Measurements from ENCODE around the gene CFL1.
"Not testable (repeated sequence)": the region's sequence is repeated elsewhere in the genome, so short reads cannot be mapped to it uniquely, and the experiment has no call there.

The CFL1 gene

GRCh38 chr11:65857853-65858680 lies at the start of gene CFL1:
Gene CFL1 (minus strand): TSS chr11:65858180. CDS start chr11:65858099, 81 bp downstream.
- peak; percentile 89 for DNase-seq (ENCODE audit: low spot score)

GRCh38 chr11:65906602-65907001 lies 48.6 kb upstream of the CFL1 start:
- no peak for DNase-seq (ENCODE audit: low spot score)

GRCh38 chr11:65903715-65904114 lies 45.7 kb upstream of the CFL1 start:
- no peak for DNase-seq (ENCODE audit: low spot score)

- peak; percentile 87 for DNase-seq (ENCODE audit: low spot score)
Measured at GRCh38 chr11:65903068-65903481, 45.1 kb upstream of the CFL1 start.

- no peak for DNase-seq (ENCODE audit: low spot score)
Measured at GRCh38 chr11:65900899-65901180, 42.9 kb upstream of the CFL1 start.

- peak; percentile 77 for DNase-seq (ENCODE audit: low spot score)
Measured at GRCh38 chr11:65900125-65900898, 42.3 kb upstream of the CFL1 start, which contains the start of gene FOSL1. Gene FOSL1 (minus strand): TSS chr11:65900388. CDS start chr11:65900339, 49 bp downstream.

GRCh38 chr11:65899356-65900124 lies 41.6 kb upstream of the CFL1 start:
- DNase-seq (ENCODE audit: low spot score), result no peak

GRCh38 chr11:65898656-65899355 lies 40.8 kb upstream of the CFL1 start:
- DNase-seq (ENCODE audit: low spot score), result no peak

GRCh38 chr11:65897020-65897471 lies 39.1 kb upstream of the CFL1 start:
- no peak for DNase-seq (ENCODE audit: low spot score)

GRCh38 chr11:65896034-65896999 lies 38.3 kb upstream of the CFL1 start:
- no peak for DNase-seq (ENCODE audit: low spot score)

GRCh38 chr11:65895482-65895981 lies 37.6 kb upstream of the CFL1 start:
- DNase-seq (ENCODE audit: low spot score), result no peak

- DNase-seq (ENCODE audit: low spot score), result no peak
Measured at GRCh38 chr11:65894034-65894591, 36.1 kb upstream of the CFL1 start.

GRCh38 chr11:65892661-65893317 lies 34.8 kb upstream of the CFL1 start:
- no peak for DNase-seq (ENCODE audit: low spot score)

GRCh38 chr11:65892137-65892540 lies 34.2 kb upstream of the CFL1 start:
- DNase-seq (ENCODE audit: low spot score), result not testable (repeated sequence)

- DNase-seq (ENCODE audit: low spot score), result no peak
Measured at GRCh38 chr11:65891219-65892136, 33.5 kb upstream of the CFL1 start.

- peak; percentile 97 for DNase-seq (ENCODE audit: low spot score)
Measured at GRCh38 chr11:65890324-65891218, 32.6 kb upstream of the CFL1 start, which contains the start of gene CCDC85B. Gene CCDC85B (plus strand): TSS chr11:65890673. CDS start chr11:65890784, 111 bp downstream.

GRCh38 chr11:65888163-65888814 lies 30.3 kb upstream of the CFL1 start, which contains the start of gene FIBP:
Gene FIBP (minus strand): TSS chr11:65888471. CDS start chr11:65888418, 53 bp downstream.
- DNase-seq (ENCODE audit: low spot score), result peak; percentile 97
